ENCODE results near the gene PRR5L.

Gene PRR5L
- long read RNA-seq, donor 1: 0 reads
- long read RNA-seq, donor 2: 0 reads
- long read RNA-seq, donor 3, partial matches to known transcripts: 0 of 1 reads
- long read RNA-seq, donor 3, other reads (novel, unspliced or antisense): 0 of 1 reads
- long read RNA-seq, donor 4: 0 reads
- long read RNA-seq, donor 5, partial matches to known transcripts: 14 of 14 reads
- long read RNA-seq, donor 5, other reads (novel, unspliced or antisense): 0 of 14 reads
- long read RNA-seq, donor 6: 0 reads
- long read RNA-seq, donor 7: 0 reads
- long read RNA-seq, donor 8, partial matches to known transcripts: 5 of 5 reads
- long read RNA-seq, donor 8, other reads (novel, unspliced or antisense): 0 of 5 reads

- no peak for DNase-seq
These were observed at the start of gene PRR5L for GRCh38 chr11:36295926-36296325. Gene PRR5L (plus strand): TSS chr11:36296288. CDS start chr11:36401122, 104,834 bp downstream.

GRCh38 chr11:36247493-36247892, 48.6 kb upstream of the PRR5L start:
- no peak for DNase-seq

- DNase-seq: no peak
These were observed 47.7 kb upstream of the PRR5L start for GRCh38 chr11:36248436-36248835.

- DNase-seq: no peak
These were observed 46.8 kb upstream of the PRR5L start for GRCh38 chr11:36249246-36249645.

- no peak for DNase-seq
These were observed 44.3 kb upstream of the PRR5L start for GRCh38 chr11:36251823-36252222.

- DNase-seq: no peak
These were observed 42.9 kb upstream of the PRR5L start for GRCh38 chr11:36253238-36253637.

- DNase-seq: no peak
These were observed 41.4 kb upstream of the PRR5L start for GRCh38 chr11:36254713-36255112.

- peak; percentile 28 for DNase-seq
These were observed 38.7 kb upstream of the PRR5L start for GRCh38 chr11:36257351-36257750.

GRCh38 chr11:36258730-36259360, 37.2 kb upstream of the PRR5L start:
- peak; percentile 63 for DNase-seq

GRCh38 chr11:36261094-36261493, 35.0 kb upstream of the PRR5L start:
- DNase-seq: no peak

- DNase-seq: no peak
These were observed 31.8 kb upstream of the PRR5L start for GRCh38 chr11:36264011-36264972.

- no peak for DNase-seq
These were observed 31.1 kb upstream of the PRR5L start for GRCh38 chr11:36264973-36265344.

GRCh38 chr11:36265793-36266628, 30.1 kb upstream of the PRR5L start:
- DNase-seq: peak; percentile 61

GRCh38 chr11:36266767-36267166, 29.3 kb upstream of the PRR5L start:
- DNase-seq: no peak

- DNase-seq: no peak
These were observed 27.6 kb upstream of the PRR5L start for GRCh38 chr11:36268337-36268985.

- no peak for DNase-seq
These were observed 25.4 kb upstream of the PRR5L start for GRCh38 chr11:36270701-36271100.

GRCh38 chr11:36271794-36272407, 24.2 kb upstream of the PRR5L start:
- no peak for DNase-seq

GRCh38 chr11:36273110-36273509, 23.0 kb upstream of the PRR5L start:
- no peak for DNase-seq

- DNase-seq: no peak
These were observed 21.7 kb upstream of the PRR5L start for GRCh38 chr11:36274414-36274813.

GRCh38 chr11:36278531-36279282, 17.4 kb upstream of the PRR5L start:
- peak; percentile 29 for DNase-seq
